Activated CD8-positive, alpha-beta memory T cell treated with anti-CD3 and anti-CD28 coated beads, Interleukin-2, amount 50 U/mL, for 24 hours (primary cell): ENCODE measurements around the gene CABCOCO1.
"Not testable (repeated sequence)": the region's sequence is repeated elsewhere in the genome, so short reads cannot be mapped to it uniquely, and the experiment has no call there.

Experiments used
- DNase-seq: peaks from one replicate; pipeline ENCODE4 v3.0.0-alpha.2; 2020; ENCODE audit errors: extremely low read depth

The CABCOCO1 gene

GRCh38 chr10:61643316-61643751, 19.4 kb upstream of the CABCOCO1 start:
- DNase-seq: no peak

DNA sequence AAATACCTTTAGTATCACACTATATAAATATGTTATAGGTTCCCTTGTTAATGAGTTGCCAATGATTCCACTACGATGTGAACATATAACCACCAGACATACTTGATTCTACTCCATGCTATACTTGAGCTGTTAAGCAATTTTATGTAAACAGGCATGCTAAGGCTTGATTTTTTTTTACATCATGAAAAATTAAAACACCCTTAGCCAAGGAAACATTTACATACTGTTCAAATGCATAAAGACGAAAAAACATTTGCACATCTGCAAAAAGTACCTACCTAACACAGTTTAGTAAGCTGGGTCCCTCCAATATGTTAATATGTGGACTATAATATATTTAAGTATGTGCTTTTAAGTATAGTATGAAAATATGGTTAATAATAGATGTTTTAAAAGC, 9.0 kb upstream of the CABCOCO1 start:
- no peak for DNase-seq

DNA sequence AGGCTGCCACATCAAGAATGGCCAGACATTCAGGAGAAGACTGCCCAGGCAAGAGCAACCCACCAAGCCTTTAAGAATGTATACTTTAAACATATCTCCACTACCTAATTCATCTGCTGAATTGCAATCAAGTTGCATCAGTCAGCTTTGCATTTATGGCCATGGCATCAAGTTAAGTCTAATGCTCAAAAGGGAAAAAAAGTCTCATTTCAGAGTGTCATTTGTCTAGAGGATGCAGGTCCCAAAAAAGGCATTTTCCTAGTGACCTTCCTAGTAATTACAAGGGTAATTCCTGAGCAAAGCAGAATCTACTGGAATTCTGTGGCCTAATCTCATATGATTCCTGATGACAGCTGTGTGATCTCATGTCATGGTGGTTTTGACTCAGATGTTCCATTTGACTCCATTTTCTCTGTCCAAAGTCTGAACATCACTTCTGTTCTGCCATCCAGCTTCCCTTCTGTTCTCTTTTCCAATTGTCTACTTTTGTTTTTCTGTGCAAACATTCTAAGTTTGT, 7.3 kb upstream of the CABCOCO1 start:
- no peak for DNase-seq

GRCh38 chr10:61663466-61663865, 737 bp downstream of the CABCOCO1 start:
- DNase-seq: no peak

- DNase-seq: no peak
These were observed 2.3 kb downstream of the CABCOCO1 start for GRCh38 chr10:61664985-61665384.

DNA sequence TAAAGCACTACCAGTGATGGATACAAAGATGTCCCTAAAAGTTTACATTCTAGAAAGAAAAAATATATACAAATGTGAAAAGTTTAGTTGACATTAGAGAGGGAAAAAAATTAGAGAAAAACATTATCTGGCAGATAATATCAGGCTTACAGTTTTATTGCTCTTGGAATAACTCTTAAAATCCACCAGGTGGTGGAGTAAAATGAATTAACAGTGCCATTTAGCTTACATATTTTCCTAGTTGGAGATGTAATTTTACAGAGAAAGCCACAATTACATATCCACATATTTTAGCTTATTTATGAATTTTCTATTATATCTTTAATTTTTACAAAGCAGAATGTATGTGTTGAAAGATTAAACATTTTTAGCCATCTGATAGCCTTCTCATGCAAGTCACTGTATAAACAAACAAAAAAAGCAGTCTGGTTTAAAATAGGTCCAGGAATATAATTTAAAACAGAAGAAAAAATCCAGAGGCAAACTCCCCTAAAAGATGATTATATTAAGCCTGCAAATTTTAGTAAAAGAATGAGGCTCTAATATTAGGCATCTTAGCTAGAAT, 6.5 kb downstream of the CABCOCO1 start:
- no peak for DNase-seq

- DNase-seq: no peak
These were observed 7.1 kb downstream of the CABCOCO1 start for GRCh38 chr10:61669849-61670248.

GRCh38 chr10:61673360-61673759, 10.6 kb downstream of the CABCOCO1 start:
- no peak for DNase-seq

DNA sequence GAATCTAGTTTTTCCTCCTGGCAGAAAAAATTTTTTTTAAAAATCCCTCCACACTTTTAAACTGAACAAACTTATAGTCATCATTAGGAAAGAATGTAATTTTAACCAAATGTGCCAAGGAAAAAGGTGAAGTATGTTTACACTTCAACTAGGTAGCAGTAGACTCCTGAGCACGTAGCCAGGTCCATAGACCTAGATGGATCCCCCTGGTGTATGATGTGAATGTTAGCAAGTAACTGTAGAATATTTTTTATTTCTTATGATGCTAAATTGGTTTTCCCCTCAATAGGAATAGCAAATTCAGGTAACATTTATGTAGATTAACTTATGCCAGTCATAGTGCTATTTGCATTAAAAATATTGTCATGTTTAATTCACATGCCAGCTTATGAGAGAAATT, 19.6 kb downstream of the CABCOCO1 start:
- no peak for DNase-seq

DNA sequence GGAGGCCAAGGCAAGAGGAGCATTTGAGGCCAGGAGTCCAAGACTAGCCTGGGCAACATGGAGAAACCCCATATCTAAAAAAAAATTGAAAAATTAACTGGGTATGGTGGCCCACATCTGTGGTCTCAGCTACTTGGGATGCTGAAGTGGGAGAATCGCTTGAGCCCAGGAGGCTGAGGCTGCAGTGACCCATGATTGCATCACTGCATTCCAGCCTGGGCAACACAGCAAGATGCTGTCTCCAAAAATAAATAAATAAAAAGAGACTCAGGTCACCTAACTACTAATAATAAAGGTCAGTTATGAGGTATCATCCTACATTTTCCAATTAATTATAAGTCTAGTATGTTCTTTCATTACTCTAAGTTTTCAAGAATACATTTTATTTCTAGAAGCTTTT, 20.6 kb downstream of the CABCOCO1 start:
- no peak for DNase-seq

DNA sequence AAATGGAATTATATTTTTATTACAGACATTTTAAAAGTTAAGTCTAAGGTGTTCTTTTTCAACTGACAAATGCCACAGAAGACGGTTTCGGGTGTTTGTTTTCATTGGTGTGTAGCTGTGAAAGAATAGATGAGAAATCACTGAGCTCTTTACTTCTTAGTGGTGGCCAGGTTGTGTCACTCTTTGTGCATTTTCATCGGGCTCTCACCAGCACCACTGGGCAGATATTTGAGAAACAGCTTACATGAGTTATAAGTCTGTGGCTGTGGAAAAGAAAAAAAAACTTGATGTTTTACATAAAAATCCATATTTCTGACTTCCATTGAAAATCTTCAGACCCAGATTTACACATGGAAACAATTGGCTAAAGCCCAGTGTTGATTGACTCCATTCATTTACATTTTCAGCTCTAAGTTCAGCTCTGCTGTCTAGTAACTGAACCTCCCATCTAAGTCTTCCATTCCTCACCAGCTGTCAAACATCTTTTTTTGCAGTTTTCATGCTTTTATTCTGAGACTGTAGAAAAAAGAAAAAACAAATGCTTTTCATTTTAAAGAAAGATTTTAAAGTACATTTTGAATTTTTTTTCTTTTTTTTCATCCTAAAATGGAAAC, 22.3 kb downstream of the CABCOCO1 start:
- DNase-seq: no peak

- DNase-seq: no peak
These were observed 26.0 kb downstream of the CABCOCO1 start for GRCh38 chr10:61688551-61689308.

DNA sequence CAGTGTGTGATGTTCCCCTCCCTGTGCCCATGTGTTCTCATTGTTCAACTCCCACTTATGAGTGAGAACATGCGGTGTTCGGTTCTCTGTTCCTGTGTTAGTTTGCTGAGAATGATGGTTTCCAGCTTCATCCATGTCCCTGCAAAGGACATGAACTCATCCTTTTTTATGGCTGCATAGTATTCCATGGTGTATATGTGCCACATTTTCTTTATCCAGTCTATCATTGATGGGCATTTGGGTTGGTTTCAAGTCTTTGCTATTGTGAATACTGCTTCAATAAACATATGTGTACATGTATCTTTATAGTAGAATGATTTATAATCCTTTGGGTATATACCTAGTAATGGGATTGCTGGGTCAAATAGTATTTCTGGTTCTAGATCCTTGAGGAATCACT, 28.9 kb downstream of the CABCOCO1 start:
- DNase-seq: not testable (repeated sequence)

DNA sequence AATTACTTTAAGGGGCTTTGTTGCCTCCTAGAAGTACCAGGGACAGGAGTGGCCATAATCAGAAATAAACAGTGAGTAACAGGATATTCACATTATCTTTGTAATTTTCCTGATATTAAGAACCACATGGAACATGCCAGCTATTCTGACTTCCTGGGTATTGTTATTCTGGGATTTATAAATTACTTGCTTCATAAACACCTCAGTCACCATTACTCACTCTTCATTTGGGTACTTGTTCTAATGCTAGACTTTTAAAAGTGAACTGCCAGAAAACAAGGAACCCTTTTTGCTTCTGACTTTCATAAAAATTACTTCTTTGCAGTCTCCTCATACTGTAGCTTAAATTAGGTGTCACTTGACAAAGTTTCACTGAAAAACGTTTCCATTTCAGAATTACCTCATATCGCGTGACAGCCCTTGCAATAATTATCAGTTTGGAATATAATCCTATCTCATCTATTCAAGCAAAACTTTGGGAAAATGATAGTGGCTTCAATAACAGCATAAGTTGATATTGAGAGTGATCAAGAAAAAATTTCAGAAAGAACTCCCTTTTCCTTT, 29.8 kb downstream of the CABCOCO1 start:
- DNase-seq: no peak

GRCh38 chr10:61698968-61699655, 36.4 kb downstream of the CABCOCO1 start:
- no peak for DNase-seq

DNA sequence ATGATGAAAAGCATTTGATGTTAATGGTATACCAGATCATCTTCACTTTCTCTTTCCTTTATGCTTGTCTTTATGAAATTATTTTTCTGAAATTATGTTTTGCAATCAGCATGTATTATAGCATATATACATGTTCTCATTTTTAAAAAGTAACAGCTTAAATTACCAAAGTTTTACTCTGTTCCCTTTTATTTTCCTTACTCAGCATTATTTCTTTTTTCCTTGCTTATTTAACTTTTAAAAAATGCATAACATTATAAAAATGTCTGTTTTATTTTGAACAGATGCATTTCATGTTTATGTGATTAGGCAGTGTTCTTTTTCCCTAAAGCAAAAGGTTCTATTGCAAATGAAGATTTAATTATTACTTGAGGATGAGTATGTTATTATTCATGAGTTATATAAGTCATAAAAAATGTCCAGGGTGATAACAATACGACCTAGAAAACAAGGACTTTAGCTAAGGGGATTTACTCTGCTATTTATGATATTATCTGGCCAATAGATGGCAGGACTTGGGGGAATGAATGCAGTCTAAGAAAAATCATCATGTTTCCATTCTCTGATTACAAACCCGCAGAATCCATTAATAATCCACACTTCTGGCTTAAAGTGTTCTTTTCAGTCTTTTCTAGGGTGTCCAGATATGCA, 38.5 kb downstream of the CABCOCO1 start:
- no peak for DNase-seq

GRCh38 chr10:61701706-61702105, 39.0 kb downstream of the CABCOCO1 start:
- no peak for DNase-seq

- DNase-seq: no peak
These were observed 39.9 kb downstream of the CABCOCO1 start for GRCh38 chr10:61702584-61702983.

DNA sequence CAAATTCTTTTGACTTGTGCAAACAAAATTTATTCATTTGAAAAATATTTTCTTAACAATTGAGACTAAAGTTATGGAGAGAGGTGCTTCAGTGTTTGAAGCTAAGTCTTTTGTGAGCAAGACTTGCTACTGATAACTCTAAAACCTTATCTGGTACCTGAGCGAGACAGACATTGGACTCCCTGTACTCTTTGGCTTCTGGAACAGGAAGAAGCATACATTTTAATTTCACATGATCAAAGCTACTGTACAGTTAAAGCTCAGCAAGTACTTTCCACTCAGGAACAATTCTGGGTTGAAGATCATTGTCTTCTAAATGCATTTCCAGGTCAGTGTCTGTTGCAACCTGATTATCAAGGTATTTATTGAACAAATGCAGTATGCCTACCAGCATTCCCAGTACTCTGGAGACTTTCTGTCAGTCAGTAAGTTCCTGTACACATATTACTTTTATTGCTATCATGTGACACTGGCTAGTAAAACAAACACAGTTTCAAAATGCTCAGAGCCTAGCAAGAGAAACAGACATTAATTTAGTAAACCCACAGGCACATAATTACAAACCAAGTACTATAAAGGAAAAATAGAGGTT, 42.4 kb downstream of the CABCOCO1 start:
- no peak for DNase-seq

- DNase-seq: no peak
These were observed 46.1 kb downstream of the CABCOCO1 start for GRCh38 chr10:61708846-61709245.

- not testable (repeated sequence) for DNase-seq
These were observed 49.4 kb downstream of the CABCOCO1 start for GRCh38 chr10:61712105-61712504.
